ENCODE data around the gene DCDC2C. TPM values are rescaled to one million over a fixed set of nuclear protein-coding genes. Genes with fewer than 3 reads are reported as not detected.

Gene DCDC2C
- total RNA-seq, 1 experiment from 2014 or later, result not detected

GRCh38 chr2:3756306-3756705 lies 52.9 kb downstream of the DCDC2C start:
- no peak for DNase-seq (ENCODE audit: low read depth)
- in situ Hi-C loops (cut with HindIII; ENCODE audit: low pct_unique_long_range_greater_than_20kb, low sequenced_read_pairs), result no loop called here

- no peak for DNase-seq (ENCODE audit: low read depth)
Observed at GRCh38 chr2:3758906-3759305, 55.5 kb downstream of the DCDC2C start.

GRCh38 chr2:3759331-3759730 lies 56.0 kb downstream of the DCDC2C start:
- in situ Hi-C loops (cut with HindIII; ENCODE audit: low pct_unique_long_range_greater_than_20kb, low sequenced_read_pairs), result no loop called here
- no peak for DNase-seq (ENCODE audit: low read depth)

More at GRCh38 chr2:3758906-3759305, 55.5 kb downstream of the DCDC2C start:
- in situ Hi-C loops (cut with HindIII; ENCODE audit: low pct_unique_long_range_greater_than_20kb, low sequenced_read_pairs), result no loop called here

- in situ Hi-C loops (cut with HindIII; ENCODE audit: low pct_unique_long_range_greater_than_20kb, low sequenced_read_pairs), result no loop called here
- no peak for DNase-seq (ENCODE audit: low read depth)
Observed at GRCh38 chr2:3759761-3760160, 56.4 kb downstream of the DCDC2C start.

- DNase-seq (ENCODE audit: low read depth), result no peak
- in situ Hi-C loops (cut with HindIII; ENCODE audit: low pct_unique_long_range_greater_than_20kb, low sequenced_read_pairs), result no loop called here
Observed at GRCh38 chr2:3761272-3761671, 57.9 kb downstream of the DCDC2C start.

GRCh38 chr2:3762771-3763447 lies 59.5 kb downstream of the DCDC2C start:
- DNase-seq (ENCODE audit: low read depth), result no peak
- in situ Hi-C loops (cut with HindIII; ENCODE audit: low pct_unique_long_range_greater_than_20kb, low sequenced_read_pairs), result no loop called here

GRCh38 chr2:3766824-3767223 lies 63.4 kb downstream of the DCDC2C start:
- in situ Hi-C loops (cut with HindIII; ENCODE audit: low pct_unique_long_range_greater_than_20kb, low sequenced_read_pairs), result no loop called here
- no peak for DNase-seq (ENCODE audit: low read depth)

GRCh38 chr2:3768960-3769765 lies 65.8 kb downstream of the DCDC2C start:
- in situ Hi-C loops (cut with HindIII; ENCODE audit: low pct_unique_long_range_greater_than_20kb, low sequenced_read_pairs), result no loop called here

GRCh38 chr2:3769766-3770165 lies 66.4 kb downstream of the DCDC2C start:
- no peak for DNase-seq (ENCODE audit: low read depth)
- in situ Hi-C loops (cut with HindIII; ENCODE audit: low pct_unique_long_range_greater_than_20kb, low sequenced_read_pairs), result no loop called here

More at GRCh38 chr2:3768960-3769765, 65.8 kb downstream of the DCDC2C start:
- no peak for DNase-seq (ENCODE audit: low read depth)

GRCh38 chr2:3770724-3771415 lies 67.5 kb downstream of the DCDC2C start:
- no peak for DNase-seq (ENCODE audit: low read depth)
- in situ Hi-C loops (cut with HindIII; ENCODE audit: low pct_unique_long_range_greater_than_20kb, low sequenced_read_pairs), result no loop called here

- in situ Hi-C loops (cut with HindIII; ENCODE audit: low pct_unique_long_range_greater_than_20kb, low sequenced_read_pairs), result no loop called here
- DNase-seq (ENCODE audit: low read depth), result no peak
Observed at GRCh38 chr2:3771576-3771975, 68.2 kb downstream of the DCDC2C start.

- in situ Hi-C loops (cut with HindIII; ENCODE audit: low pct_unique_long_range_greater_than_20kb, low sequenced_read_pairs), result no loop called here
- DNase-seq (ENCODE audit: low read depth), result no peak
Observed at GRCh38 chr2:3774336-3774735, 71.0 kb downstream of the DCDC2C start.

- no peak for DNase-seq (ENCODE audit: low read depth)
- in situ Hi-C loops (cut with HindIII; ENCODE audit: low pct_unique_long_range_greater_than_20kb, low sequenced_read_pairs), result no loop called here
Observed at GRCh38 chr2:3776311-3776710, 72.9 kb downstream of the DCDC2C start.

GRCh38 chr2:3777966-3778365 lies 74.6 kb downstream of the DCDC2C start:
- DNase-seq (ENCODE audit: low read depth), result no peak
- in situ Hi-C loops (cut with HindIII; ENCODE audit: low pct_unique_long_range_greater_than_20kb, low sequenced_read_pairs), result no loop called here

- DNase-seq (ENCODE audit: low read depth), result no peak
- in situ Hi-C loops (cut with HindIII; ENCODE audit: low pct_unique_long_range_greater_than_20kb, low sequenced_read_pairs), result no loop called here
Observed at GRCh38 chr2:3778851-3779495, 75.6 kb downstream of the DCDC2C start.

GRCh38 chr2:3779496-3780049 lies 76.2 kb downstream of the DCDC2C start:
- no peak for DNase-seq (ENCODE audit: low read depth)
- in situ Hi-C loops (cut with HindIII; ENCODE audit: low pct_unique_long_range_greater_than_20kb, low sequenced_read_pairs), result no loop called here

- DNase-seq (ENCODE audit: low read depth), result peak; percentile 24
- in situ Hi-C loops (cut with HindIII; ENCODE audit: low pct_unique_long_range_greater_than_20kb, low sequenced_read_pairs), result no loop called here
Observed at GRCh38 chr2:3780477-3781402, 77.4 kb downstream of the DCDC2C start.

All from Caki2 (cell line).